GM10248 (cell line): Measurements from ENCODE around the gene NEK8.

Experiments
- CTCF ChIA-PET: fragments of 300-600 bp; sonication (Branson Sonifier 250); formaldehyde crosslinking; extraction: SDS; loops from one replicate; lab custom pipeline; 2021; ENCODE audit warnings: antibody characterized with exemption; lab: Yijun Ruan, JAX
- POLR2A ChIA-PET: fragments of 350-650 bp; sonication (Branson Sonifier 250); formaldehyde crosslinking; extraction: SDS; loops from one replicate; lab custom pipeline; 2020; ENCODE audit warnings: antibody characterized with exemption; lab: Yijun Ruan, JAX
- DNase-seq: peaks from one replicate; pipeline ENCODE4 v3.0.0; 2012; ENCODE audit errors: extremely low spot score
- CTCF ChIP-seq: IDR thresholded peaks from 2 replicates; pipeline ENCODE4 v1.5.1; 2012; ENCODE audit warnings: mild to moderate bottlenecking, low read depth; ENCODE audit errors: extremely low read depth, missing control alignments, control extremely low read depth

NEK8 gene

GRCh38 chr17:28743243-28744103 is 14.9 kb downstream of the NEK8 start, which contains the start of gene TRAF4:
Gene TRAF4 (plus strand): TSS chr17:28744011. CDS start chr17:28744113, 102 bp downstream.
- ChIA-PET POLR2A (interaction anchor here (1.0 to 7.2 kb wide), 4 partner anchors 8 to 22 kb away, joined by 5 to 64 read pairs (median 6); partner anchors contain the start of genes NEK8 and TLCD1), CTCF (interaction anchor here (0.8 to 16.2 kb wide), 5 partner anchors 9 to 19 kb away, joined by 3 to 472 read pairs (median 4); partner anchors contain the start of genes NEK8 and TLCD1)
- TF ChIP-seq CTCF = no peak
- peak; percentile 89 for DNase-seq

GRCh38 chr17:28744104-28744971 is 15.8 kb downstream of the NEK8 start:
- POLR2A ChIA-PET = interaction anchor here (0.6 to 7.2 kb wide), 9 partner anchors 9 to 163 kb away, joined by 3 to 64 read pairs (median 7); partner anchors contain the start of genes NEK8, RPL23A and TLCD1
- CTCF ChIA-PET = interaction anchor here (1.1 to 16.2 kb wide), 5 partner anchors 8 to 158 kb away, joined by 3 to 472 read pairs (median 5); partner anchors contain the start of genes DHRS13, NEK8 and TLCD1
- TF ChIP-seq CTCF = no peak
- DNase-seq = peak; percentile 75

- ChIA-PET CTCF (interaction anchor here (1.5 to 16.2 kb wide), 4 partner anchors 18 to 158 kb away, joined by 3 to 472 read pairs (median 108); partner anchors contain the start of genes DHRS13, NEK8 and TLCD1), POLR2A (interaction anchor here (0.6 to 4.4 kb wide), 6 partner anchors 9 to 162 kb away, joined by 3 to 42 read pairs (median 6); partner anchors contain the start of genes NEK8, RPL23A and TLCD1)
- TF ChIP-seq CTCF = no peak
- DNase-seq = no peak
Observed at GRCh38 chr17:28744972-28745785, 16.6 kb downstream of the NEK8 start.

GRCh38 chr17:28745786-28746411 is 17.3 kb downstream of the NEK8 start:
- no peak for DNase-seq
- ChIA-PET CTCF (interaction anchor here (1.4 to 16.2 kb wide), 5 partner anchors 17 to 157 kb away, joined by 3 to 472 read pairs (median 5); partner anchors contain the start of genes DHRS13, NEK8 and TLCD1), POLR2A (interaction anchor here (0.6 to 4.4 kb wide), 4 partner anchors 13 to 306 kb away, joined by 3 to 42 read pairs (median 6); partner anchors contain the start of genes NEK8, RPL23A and TLCD1)
- no peak for TF ChIP-seq CTCF

- no peak for DNase-seq
- no peak for TF ChIP-seq CTCF
Observed at GRCh38 chr17:28746611-28747050, 18.0 kb downstream of the NEK8 start.

More at GRCh38 chr17:28746611-28747050, 18.0 kb downstream of the NEK8 start:
- ChIA-PET POLR2A (interaction anchor here (4.4 kb wide), 1 partner anchor 19 kb away, joined by 42 read pairs; the partner anchor contains the start of genes NEK8 and TLCD1), CTCF (interaction anchor here (1.0 to 16.2 kb wide), 6 partner anchors 16 to 156 kb away, joined by 3 to 472 read pairs (median 4); partner anchors contain the start of genes DHRS13, NEK8, RPL23A and TLCD1)
